ENCODE results near the gene TBX22.
"Not testable (repeated sequence)": the region's sequence is repeated elsewhere in the genome, so short reads cannot be mapped to it uniquely, and the experiment has no call there.

Gene TBX22, protein sequence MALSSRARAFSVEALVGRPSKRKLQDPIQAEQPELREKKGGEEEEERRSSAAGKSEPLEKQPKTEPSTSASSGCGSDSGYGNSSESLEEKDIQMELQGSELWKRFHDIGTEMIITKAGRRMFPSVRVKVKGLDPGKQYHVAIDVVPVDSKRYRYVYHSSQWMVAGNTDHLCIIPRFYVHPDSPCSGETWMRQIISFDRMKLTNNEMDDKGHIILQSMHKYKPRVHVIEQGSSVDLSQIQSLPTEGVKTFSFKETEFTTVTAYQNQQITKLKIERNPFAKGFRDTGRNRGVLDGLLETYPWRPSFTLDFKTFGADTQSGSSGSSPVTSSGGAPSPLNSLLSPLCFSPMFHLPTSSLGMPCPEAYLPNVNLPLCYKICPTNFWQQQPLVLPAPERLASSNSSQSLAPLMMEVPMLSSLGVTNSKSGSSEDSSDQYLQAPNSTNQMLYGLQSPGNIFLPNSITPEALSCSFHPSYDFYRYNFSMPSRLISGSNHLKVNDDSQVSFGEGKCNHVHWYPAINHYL

DNA sequence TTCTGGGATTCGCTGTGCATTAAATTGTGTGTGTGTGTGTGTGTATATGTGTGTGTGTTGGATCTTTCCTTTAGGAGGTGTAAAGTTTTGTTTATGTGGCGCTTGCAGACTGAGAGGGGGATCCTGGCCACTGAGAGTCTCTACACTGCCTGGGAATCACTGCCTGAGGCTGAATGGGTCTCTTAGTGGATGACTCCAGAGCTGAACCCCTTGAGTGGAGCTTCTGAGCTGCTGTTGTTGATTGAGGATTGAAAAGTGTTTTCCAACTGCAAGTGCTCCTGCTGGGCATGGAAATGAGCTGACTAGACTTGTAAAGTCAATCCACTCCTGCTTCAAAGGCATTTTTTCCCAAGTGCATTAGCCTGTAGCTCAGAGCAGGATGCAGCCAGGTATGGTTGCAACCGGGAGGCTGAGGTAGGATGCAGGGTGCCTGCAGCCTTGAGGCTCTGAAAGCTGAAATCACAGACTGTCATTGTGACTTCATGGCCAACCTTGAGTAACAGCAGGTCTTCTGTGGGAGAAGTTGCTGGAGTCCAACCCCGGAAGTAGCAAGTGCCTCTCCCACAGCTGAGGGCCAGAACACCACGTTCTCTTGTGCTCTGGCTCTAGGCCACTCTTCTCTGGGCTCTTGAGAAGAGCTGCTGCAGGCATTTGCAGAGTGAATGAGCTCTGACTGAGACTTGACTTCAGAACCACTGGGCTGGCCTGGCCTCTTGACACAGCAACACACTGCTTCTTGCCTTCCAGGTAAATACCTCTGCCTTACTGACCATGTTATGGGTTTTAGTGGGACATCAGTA, at the start of gene TBX22:
TSS of gene TBX22 (plus strand) at position 613 of the 800 bp plus-strand sequence. CDS start 7,517 bp downstream, outside the sequence.
- no peak for DNase-seq

DNA sequence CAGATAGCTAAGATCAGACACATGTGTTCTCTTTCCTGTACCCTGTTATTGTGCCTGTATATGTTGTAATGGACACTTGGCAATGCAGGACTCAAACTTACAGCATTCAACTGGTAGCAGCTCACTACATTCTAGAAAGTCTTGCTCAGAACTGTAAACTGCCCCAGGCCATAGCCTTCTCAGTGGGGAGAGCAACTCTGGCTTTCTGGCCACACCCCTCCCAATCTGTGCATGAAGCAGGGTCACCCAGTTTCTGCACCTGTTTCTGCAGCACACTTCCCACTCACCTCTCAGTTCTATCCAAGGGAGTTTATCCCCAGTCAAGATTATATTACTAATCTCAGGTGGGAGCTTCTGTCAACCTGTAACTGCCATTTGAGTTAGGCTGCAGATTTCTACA, 38.9 kb upstream of the TBX22 start:
- no peak for DNase-seq

DNA sequence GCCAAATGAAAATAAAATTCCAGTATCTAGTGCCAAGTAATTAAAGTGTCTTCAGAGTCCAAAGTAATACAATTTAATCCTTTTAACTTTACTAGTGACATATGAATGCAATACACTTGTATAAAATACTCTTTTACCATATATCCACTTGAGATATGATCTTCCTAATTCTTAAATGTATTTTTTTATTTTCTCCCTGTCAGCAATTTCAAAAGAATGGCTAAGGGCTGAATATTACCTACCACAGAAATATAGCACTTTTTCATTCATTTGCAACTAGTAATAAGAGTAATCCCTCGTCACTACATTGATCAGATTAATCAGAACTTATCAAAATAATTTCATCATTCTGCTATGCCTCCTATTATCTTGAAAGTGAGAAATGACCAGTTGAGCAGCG, 10.1 kb upstream of the TBX22 start:
- no peak for DNase-seq

DNA sequence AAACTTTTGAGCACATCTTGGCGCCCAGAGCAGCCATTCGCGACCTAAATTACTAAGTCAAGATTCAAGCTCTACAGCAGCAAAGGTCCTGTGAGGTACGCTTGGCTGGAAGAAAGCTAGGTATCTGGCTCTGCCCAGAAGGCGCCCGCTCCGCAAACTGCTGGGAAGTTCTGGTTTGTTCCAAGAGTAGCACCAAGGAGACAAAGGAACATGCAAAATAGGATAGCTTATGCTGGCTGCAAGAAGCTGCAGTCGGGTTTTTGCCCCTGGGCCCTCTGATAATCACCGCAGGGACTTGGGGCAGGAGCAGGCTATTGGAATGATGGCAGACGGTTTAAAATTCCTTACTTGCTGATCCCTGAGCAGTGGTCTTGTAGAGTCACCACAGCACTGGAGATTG, 3.0 kb upstream of the TBX22 start:
- DNase-seq, result no peak

DNA sequence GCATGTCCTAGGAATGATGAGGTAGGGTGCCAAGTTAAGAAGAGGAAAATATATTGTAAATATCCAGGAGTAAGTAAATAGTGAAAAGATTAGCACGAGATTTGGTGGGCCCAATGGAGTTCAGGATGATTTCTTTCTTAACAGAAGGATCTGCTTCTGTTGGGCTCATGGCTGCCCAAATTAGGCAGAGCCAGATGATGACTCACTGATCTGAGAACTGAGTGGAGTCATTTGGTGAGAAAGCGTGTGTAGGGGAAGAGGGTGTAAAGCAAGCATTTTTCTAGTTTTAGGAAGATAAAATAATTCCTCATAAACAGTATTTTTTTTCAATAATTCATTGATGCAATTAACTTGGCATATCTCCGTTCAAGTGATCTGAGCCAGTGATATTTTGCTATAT, 1.6 kb downstream of the TBX22 start:
- no peak for DNase-seq

DNA sequence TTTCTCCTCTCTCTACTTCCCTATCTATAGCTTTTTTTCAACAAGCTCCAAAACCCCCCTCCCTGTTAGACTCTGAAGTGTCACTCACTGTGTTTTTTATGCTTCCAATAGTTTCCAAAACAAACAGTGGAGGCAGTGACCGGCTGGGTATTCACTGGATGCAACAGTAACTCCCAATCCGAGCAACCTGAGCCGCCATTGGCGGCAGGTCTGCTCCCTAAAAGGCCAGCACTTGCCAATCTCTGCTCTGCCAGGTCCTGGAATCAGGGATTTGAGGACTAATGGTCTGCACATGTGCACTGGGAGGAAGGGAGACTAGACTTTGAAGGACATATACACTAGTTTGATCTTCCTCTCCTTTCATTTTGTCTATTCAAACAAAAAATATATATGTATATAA, 7.1 kb downstream of the TBX22 start:
- DNase-seq, result no peak

DNA sequence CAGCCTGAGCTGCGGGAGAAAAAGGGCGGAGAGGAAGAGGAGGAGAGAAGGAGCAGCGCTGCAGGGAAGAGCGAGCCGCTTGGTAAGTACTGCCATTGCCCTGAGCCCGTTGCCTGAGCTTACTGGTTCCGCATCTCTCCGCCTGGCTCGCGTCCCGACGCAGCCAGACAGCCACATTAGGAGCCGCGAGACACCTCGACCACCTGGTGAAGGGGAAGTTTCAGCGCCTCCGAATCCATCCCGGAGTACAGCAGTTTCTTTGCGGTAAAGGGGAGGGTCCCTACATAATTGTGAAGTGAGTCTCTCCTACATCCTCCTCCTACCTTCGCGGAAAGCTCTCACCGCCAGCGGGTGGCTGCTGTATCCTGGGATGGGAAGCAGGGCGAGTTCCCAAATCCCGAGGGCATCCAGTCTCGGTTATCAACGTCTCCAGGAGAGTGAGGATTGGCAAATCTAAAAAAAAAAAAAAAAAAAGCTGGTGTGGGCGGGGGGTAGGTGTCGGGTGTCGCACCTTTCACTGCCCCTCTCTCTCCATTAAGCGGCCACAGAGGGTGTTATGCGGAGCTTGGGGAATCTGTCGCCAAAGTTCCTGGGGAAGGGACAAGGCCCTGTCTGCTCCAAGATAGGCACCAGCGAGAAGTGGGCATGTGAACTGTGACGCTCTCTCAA, 7.9 kb downstream of the TBX22 start:
- no peak for DNase-seq

DNA sequence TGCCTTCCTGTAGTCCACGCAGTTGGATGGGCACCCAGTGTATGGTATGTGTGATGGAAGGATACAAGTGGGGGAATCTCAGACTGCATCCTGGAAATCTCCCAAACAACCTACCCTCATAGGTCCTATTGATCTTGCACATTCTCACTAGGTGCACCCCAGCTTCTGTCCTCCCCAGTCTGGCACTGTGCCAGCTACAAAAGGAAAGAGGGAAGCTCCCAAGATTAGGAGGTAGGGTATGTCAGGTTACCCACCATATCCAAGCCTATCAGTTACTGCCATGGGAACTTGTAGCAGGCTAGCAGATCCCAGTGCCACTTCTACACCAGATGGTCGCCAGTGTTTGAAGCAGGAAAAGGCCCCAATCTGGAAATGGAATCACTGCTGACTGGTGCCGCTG, 11.6 kb downstream of the TBX22 start:
- DNase-seq, result no peak

DNA sequence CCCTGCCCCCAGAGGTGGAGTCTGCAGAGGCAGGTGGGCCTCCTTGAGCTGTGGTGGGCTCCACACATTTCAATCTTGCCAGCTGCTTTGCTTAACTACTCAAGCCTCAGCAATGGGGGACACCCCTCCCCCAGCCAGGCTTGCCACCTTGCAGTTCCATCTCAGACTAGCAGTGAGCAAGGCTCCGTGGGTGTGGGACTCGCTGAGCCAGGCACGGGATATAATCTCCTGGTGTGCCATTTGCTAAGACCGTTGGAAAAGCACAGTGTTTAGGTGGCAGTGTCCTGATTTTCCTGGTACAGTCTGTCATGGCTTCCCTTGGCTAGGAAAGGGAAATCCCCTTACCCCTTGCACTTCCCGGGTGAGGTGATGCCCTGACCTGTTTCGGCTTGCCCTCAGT, 51.6 kb downstream of the TBX22 start:
- not testable (repeated sequence) for DNase-seq

DNA sequence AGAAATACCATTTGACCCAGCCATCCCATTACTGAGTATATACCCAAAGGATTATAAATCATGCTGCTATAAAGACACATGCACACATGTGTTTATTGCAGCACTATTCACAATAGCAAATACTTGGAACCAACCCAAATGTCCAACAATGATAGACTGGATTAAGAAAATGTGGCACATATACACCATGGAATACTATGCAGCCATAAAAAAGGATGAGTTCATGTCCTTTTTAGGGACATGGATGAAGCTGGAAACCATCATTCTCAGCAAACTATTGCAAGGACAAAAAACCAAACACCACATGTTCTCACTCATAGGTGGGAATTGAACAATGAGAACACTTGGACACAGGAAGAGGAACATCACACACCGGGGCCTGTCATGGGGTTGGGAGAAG, 61.1 kb downstream of the TBX22 start:
- not testable (repeated sequence) for DNase-seq
